Measurements from ENCODE around the gene USP20.

The USP20 gene

DNA sequence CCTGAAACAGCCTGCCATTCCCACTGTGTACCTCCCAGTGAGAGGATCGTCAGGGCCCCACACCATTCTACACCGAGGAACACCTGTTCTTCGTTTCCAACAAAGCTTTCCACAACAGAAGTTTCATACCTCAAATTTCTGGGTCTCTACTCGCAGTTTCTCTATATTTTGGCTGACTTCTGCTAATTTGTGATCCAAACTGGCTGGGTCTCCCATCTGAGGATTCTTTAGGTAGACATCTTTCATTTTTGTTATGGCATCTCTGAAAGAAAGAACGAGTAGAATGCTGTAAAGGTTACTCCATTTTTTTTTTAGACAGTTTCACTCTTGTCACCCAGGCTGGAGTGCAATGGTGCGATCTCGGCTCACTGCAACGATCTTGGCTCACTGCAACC, 67.5 kb downstream of the USP20 start:
- H3K4me3 ChIP-seq (ENCODE audit: low read depth, low read length), result no peak overlapping the region
- in situ Hi-C loops (cut with HindIII; ENCODE audit: low sequenced_read_pairs), result no loop called here
- TF ChIP-seq, protein P1, sequence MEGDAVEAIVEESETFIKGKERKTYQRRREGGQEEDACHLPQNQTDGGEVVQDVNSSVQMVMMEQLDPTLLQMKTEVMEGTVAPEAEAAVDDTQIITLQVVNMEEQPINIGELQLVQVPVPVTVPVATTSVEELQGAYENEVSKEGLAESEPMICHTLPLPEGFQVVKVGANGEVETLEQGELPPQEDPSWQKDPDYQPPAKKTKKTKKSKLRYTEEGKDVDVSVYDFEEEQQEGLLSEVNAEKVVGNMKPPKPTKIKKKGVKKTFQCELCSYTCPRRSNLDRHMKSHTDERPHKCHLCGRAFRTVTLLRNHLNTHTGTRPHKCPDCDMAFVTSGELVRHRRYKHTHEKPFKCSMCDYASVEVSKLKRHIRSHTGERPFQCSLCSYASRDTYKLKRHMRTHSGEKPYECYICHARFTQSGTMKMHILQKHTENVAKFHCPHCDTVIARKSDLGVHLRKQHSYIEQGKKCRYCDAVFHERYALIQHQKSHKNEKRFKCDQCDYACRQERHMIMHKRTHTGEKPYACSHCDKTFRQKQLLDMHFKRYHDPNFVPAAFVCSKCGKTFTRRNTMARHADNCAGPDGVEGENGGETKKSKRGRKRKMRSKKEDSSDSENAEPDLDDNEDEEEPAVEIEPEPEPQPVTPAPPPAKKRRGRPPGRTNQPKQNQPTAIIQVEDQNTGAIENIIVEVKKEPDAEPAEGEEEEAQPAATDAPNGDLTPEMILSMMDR (IDR thresholded peaks at IDR 0.05; ENCODE audit: low read depth, low read length), result no peak
- no peak for DNase-seq (ENCODE audit: low read depth, low spot score)

DNA sequence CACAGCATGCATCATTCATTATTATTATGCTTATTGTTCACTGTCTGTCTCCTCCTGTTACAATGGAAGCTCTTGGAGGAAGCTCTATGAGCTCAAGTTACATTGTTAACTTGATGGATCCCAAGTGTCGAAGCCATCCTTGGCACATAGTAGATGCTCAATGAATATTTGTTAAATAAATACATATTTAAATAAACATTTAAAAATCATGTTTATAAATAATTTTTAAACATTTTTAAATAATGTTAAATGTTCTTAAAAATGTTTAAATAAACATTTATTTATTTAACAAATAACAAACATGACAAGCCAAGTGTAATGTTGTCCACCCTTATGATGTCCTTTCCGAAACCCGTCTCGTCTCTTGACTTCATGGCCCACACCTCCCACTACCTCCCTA, 69.5 kb downstream of the USP20 start:
- DNase-seq (ENCODE audit: low read depth, low spot score), result no peak
- in situ Hi-C loops (cut with HindIII; ENCODE audit: low sequenced_read_pairs), result no loop called here
- TF ChIP-seq, protein P1 (IDR thresholded peaks at IDR 0.05; ENCODE audit: low read depth, low read length), result no peak
- H3K4me3 ChIP-seq (ENCODE audit: low read depth, low read length), result no peak overlapping the region

DNA sequence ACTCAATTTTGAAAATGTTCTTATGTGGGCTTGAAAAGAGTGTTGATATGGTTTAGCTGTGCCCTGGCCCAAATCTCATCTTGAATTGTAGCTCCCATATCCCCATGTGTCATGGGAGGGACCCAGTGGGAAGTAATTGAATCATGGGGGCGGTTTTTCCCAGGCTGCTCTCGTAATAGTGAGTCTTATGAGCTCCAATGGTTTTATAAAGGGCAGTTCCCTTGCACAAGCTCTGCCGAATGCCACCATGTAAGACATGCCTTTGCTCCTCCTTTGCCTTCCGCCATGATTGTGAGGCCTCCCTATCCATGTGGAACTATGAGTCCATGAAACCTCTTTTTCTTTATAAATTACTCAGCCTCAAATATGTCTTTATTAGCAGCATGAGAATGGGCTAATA, 71.0 kb downstream of the USP20 start:
- in situ Hi-C loops (cut with HindIII; ENCODE audit: low sequenced_read_pairs), result no loop called here
- no peak overlapping the region for H3K4me3 ChIP-seq (ENCODE audit: low read depth, low read length)
- TF ChIP-seq, protein P1 (IDR thresholded peaks at IDR 0.05; ENCODE audit: low read depth, low read length), result no peak
- no peak for DNase-seq (ENCODE audit: low read depth, low spot score)

DNA sequence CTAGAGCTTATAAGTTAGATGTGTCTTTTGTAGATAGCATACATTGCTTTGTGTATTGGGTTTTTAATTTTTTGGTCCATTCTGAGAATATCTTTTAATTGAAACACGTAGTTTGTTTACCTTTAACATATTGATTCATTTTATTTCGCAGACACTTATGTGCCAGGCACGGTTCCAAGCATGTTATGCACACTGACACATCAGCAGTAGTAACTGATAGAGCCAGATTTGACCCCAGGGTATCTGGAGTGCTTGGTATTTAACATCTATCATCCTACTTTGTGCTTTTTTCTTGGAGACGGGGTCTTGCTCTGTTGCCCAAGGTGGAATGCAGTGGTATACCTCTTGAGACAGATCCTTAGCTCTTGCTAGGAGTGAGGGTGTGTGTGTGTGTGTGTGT, 71.9 kb downstream of the USP20 start:
- DNase-seq (ENCODE audit: low read depth, low spot score), result no peak
- in situ Hi-C loops (cut with HindIII; ENCODE audit: low sequenced_read_pairs), result no loop called here
- TF ChIP-seq, protein P1 (IDR thresholded peaks at IDR 0.05; ENCODE audit: low read depth, low read length), result no peak
- no peak overlapping the region for H3K4me3 ChIP-seq (ENCODE audit: low read depth, low read length)

DNA sequence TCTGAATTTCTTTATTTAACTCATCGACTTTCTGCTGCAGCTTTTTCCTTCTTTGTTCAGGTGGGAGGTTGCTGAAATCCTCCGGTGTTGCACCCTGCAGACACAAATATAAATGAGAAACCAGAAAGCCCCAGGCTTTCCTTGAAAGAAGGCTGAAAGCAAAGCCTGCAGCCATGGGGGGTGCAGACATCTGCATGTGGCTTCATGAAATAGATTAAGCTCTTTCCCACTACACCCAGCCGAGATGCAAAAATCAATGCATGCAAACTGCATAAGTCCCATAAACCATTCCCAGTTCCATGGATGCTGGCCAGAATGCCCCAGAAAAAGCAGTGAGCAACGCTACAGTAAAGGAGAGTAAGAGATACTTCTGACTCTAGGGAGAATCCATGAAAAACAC, 73.6 kb downstream of the USP20 start:
- in situ Hi-C loops (cut with HindIII; ENCODE audit: low sequenced_read_pairs), result no loop called here
- H3K4me3 ChIP-seq (ENCODE audit: low read depth, low read length), result no peak overlapping the region
- TF ChIP-seq, protein P1 (IDR thresholded peaks at IDR 0.05; ENCODE audit: low read depth, low read length), result no peak
- no peak for DNase-seq (ENCODE audit: low read depth, low spot score)

DNA sequence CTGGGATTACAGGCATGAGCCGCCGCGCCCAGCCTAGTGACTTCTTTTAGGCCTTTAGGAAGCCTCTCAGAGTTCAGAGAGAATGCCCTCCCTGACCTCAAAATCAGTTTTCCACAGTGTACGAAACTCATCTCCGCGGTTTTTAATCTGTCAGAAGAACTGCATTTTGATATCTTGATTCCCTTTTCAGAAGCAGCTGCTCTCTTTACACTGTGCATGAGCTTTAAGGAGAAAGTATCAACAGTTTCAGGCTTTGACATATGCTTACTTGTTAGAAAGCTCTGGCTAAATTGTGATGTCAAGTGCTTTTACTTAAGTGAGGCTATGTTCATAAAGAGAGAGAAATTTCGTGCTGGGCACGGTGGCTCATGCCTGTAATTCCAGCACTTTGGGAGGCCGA, 74.6 kb downstream of the USP20 start:
- DNase-seq (ENCODE audit: low read depth, low spot score), result no peak
- TF ChIP-seq, protein P1 (IDR thresholded peaks at IDR 0.05; ENCODE audit: low read depth, low read length), result no peak
- no peak overlapping the region for H3K4me3 ChIP-seq (ENCODE audit: low read depth, low read length)
- in situ Hi-C loops (cut with HindIII; ENCODE audit: low sequenced_read_pairs), result no loop called here
